DMS153 (cell line): Measurements from ENCODE around the gene YWHAH.

Source experiments
- DNase-seq: peaks from one replicate; lab custom pipeline; 2025; lab: John Stamatoyannopoulos, UW

YWHAH gene

GRCh38 chr22:31923136-31923535 is 21.2 kb upstream of the YWHAH start:
- no peak for DNase-seq

DNA sequence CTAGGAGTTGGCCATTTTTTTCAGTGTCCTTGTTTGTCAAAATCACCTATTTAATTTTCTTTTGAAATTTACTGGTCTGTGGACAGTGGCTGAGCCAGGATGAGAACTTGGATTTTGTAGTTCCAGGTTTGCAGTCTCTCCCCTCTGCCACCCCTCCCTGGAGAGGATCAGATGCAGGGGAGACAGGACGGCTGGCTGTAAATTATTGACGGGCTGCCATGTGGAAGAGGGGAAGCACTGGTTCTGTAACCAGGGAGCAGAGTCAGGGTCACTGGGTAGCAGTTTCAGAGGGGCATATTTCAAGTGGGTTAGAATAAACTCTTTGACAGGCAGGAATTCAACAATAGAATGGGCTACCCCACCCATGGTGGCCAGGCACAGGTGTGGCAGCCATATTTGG is 20.6 kb upstream of the YWHAH start:
- no peak for DNase-seq

DNA sequence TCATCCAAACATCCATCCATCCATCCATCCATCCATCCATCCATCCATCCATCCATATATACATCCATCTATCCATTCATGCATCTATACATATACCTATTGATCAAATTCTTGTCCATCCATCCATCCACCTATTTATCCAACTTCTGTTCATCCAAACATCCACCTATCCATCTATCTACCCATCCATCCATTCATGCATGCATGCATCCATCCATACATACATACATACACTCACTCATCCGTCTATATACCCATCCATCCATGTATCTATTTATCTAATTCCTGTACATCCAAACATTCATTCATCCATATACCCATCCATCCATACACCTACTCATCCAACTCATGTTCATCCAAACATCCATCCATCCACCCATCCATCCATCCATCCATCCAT is 19.3 kb upstream of the YWHAH start:
- no peak for DNase-seq

DNA sequence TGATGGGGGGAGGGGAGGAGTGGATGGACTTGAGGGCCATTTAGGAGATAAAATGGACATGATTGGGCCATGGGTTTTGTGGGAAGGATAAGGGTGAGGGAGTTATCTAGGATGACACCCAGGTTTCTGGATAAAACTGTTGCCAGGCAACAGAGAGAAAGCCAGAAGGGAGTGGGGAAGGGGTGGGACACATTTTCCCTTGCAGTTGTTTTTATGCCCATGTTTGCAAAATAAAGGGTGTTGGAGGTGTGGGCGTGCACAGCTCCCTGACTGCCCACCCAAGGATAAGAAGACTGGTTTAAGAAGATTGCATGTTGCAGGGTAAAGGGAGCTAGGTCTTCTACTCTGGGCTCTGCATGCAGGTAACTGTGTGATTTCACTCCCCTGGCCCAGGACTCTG is 18.3 kb upstream of the YWHAH start:
- DNase-seq: no peak

DNA sequence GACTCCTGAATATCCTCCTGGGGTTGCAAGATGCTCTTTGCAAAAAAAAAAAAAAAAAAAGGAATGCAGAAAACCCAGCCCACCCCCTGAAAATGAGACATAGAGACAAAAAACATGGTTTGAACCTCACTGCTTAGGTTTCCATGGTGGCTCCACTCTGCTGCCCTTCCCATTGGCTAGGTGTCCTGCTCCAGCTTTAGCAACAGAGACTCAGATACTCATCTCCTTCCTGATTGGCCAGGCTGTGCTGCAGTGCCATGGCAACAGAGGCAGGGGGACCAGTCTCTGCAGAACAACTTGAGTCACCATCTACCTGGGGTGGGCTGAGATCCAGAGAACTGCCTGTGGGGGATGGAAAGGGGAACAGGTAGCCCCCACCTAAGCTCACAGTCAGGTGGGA is 17.4 kb upstream of the YWHAH start:
- DNase-seq: no peak

DNA sequence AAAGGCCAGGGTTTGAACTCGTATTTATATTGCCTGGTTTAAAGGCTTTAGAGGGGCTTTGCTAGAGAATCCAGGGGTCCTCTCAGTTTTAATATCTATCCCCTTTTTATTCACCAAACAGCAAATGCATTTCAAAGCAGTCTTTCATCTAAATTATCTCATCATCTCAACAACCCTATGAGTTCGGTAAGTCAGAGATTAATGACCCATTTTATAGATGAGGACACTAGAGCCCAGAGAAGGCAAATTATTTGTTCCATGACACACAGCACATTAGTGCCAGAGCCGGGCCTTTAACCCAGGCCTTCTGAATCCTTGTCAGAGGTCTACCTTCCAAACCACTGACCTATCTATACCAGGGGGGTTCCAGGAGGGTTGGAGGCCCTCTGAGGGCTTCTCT is 16.8 kb upstream of the YWHAH start:
- DNase-seq: no peak

DNA sequence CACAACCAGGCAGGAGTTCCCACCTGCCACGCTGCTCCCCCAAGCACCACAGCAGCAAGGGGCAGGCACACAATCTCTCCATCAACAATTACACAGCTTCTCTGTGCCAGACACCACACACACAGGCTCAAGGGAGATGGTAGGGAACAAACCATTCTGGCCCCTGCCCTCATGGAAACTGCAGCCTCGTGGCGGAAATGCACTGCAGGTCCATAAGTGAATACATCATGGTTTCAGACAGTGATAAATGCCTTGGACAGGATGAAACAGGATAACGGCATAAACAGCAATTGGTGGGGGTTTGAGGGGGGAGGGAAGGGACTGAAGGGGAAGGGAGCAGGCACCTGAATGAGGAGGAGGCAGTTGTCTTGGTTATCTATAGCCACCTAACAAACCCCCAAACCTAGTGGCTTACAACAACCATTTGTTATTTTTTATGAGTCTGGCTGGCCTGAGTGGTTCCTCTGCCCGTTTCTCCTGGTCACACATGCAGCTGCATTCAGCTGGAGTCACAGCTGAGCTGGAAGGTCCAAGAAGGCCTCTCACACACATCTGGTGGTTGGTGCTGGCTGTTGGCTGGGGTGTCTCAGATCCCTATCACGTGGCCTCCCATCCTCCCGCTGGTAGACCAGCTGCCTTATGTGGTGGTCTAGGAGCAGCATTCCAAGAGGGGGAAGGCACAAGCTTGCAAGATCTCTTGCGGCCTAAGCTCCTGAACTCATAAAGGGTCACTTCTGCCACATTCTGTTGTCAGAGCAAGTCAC is 15.0 kb upstream of the YWHAH start:
- no peak for DNase-seq

DNA sequence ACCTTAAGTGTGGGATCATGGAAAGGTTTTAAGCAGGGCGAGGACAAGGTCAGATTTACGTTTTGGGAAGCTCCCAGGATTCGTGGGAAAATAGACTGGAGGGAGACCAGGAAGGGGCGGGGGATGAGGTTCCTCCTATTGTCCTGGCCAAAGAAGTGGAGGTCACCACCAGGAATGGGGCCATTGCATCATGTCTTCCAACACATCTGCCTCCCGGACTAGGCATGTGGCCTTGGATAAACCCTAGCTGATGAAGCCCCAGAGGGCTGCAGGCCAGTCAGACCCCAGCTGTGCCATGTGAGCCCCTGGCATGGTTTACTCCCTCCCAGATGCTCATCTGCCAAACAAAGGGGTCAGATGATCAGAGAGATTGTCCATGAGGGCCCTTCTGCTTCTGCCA is 11.5 kb upstream of the YWHAH start:
- DNase-seq: no peak

DNA sequence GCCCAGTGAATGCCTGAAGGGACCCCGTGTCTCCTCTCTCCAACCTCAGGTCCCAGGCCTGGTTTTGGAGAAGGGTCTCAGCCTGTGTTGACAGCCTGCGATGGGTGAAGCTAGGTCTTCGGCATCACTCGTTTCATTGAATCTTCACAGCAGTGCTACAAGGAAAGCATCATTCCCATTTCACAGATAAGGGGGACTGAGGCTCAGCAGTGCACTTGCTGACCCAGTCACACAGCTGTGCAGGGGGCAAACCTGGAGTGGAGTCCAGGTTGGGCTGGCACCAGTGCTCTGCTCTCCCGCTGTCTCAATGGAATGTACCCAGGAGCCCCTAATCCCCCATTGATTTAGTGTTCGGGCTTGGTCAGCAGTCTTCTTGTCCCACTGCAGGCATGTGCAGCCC is 10.9 kb upstream of the YWHAH start:
- DNase-seq: no peak

GRCh38 chr22:31933816-31934482 is 10.4 kb upstream of the YWHAH start:
- no peak for DNase-seq

DNA sequence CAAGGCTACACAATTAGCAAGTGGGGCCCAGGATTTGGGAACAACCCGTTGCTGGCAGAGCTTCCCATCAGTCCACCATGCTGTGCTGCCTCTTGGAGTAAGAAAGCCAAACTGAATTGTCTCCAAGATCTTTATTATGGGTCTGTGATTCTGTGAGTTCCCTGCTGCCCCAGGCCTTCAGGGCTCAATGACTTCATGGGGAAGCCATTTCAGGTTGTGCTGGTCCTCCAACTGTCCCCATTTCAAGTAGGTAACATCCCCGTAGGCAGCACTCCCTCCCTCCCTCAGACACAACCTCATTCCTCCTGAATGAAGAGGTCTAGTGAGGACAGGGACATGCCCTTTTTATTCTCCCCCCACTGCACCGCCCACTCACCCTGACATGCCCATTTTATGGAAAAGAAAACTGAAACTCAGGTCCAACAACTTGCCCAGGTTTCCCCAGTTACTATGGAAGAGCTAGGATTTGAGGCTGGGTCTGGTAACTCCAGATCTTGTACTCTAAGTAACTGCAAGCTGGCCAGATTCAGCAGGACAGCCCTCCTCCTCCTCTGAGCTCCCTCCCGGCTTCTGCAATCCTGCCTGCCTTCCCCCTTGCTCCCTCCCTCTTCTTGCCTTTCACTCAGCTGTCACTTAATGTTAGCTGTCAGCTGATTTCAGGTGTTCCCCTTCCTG is 8.2 kb upstream of the YWHAH start:
- no peak for DNase-seq

- DNase-seq: no peak
These were observed 7.0 kb upstream of the YWHAH start for GRCh38 chr22:31937341-31937740.

DNA sequence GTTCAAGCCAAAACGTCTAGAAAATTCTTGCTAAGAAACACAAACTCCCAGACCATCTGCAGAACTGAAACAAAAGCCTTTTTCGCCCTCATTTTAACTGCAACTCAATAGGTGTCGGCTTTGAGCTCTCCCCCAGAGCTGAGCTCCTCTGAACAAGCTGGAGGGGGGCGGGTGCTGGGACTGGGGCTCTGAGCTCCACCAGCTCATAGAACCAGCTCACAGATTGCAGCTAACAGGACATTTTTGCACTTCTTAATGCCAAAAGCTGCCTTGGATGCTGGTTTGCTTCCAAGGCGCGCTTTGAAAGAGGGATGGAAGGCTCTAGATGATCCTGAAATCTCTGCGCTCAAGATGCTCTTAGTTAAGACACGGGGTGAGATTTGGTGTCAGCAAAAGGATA is 6.0 kb upstream of the YWHAH start:
- DNase-seq: no peak

- no peak for DNase-seq
These were observed 3.8 kb upstream of the YWHAH start for GRCh38 chr22:31940506-31940905.

DNA sequence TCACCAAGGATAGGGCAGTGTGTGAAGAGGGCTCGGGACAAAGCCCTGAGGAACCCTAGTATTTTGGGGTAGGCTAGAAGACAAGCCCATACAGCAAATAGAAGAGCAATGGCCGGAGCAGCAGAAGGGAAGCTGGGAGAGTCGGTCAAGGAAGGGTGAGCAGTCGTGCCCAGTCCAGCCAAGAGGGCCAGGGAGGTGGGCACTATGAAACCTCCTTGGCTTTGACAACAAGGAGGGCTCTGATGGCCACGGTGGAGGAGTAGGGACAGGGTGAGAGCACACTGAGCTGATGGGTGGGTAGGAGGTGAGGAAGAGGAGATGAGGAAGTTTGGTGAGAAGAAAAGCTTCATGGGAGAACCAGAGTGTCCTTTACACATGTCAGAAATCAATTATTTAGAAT is 2.2 kb upstream of the YWHAH start:
- DNase-seq: no peak

DNA sequence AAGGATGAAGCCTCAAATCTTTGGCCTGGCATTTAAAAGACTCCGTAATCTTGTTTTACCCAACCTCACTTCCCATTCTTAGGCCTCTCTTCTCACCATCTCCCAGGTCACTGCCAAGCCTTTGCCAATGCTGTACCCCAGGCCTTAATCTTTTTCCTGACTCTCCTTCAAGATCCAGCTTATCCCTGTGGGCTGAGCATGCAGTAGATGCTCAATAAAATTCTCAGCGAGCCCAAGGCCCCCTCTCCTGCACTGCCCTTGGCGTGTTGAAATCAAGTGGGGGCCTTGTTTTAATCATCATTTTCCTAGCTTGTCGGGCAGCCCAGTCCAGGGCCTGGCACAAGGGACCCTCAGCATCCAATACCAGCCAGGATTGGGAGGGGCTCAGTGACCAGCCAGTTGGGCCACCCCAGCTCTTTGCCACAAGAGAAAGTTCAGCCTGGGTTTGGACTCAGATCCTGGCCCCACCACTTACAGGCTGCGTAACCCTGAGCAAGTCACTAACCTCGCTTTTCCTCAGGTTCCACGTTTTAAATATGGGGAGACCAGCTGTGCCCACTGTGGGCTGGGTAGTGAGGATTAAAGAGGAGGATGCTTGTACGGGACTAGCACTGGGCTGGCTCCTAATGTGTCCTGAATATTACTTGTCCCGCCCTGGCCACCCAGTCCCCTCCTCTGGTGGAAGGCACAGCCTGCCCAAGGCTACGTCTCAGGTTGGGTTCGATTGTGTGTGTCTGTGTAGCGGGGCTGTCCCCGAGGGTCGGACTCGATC is 943 bp upstream of the YWHAH start:
- DNase-seq: no peak

- no peak for DNase-seq
These were observed 536 bp downstream of the YWHAH start for GRCh38 chr22:31944700-31945442.

DNA sequence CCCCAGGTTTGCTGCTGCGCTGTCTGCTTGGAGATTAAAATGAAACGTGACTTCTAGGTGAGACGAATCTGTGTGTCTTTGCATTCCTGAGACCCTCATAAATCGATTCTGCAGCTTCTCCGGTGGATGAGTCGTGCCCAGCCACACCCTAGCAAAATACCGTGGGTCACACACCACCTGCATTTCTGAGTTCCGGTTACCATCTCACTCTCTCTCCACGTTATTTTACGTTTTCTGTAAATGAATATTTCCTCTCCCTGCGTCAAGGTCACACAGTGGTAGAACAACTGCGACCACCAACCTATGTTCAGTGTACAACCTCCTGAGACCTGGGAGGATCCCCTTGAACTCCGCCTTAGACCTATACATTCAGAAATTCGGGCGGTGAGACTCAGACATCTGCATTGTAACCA is 1.1 kb downstream of the YWHAH start:
- DNase-seq: no peak

- DNase-seq: no peak
These were observed 1.8 kb downstream of the YWHAH start for GRCh38 chr22:31945971-31946680.

DNA sequence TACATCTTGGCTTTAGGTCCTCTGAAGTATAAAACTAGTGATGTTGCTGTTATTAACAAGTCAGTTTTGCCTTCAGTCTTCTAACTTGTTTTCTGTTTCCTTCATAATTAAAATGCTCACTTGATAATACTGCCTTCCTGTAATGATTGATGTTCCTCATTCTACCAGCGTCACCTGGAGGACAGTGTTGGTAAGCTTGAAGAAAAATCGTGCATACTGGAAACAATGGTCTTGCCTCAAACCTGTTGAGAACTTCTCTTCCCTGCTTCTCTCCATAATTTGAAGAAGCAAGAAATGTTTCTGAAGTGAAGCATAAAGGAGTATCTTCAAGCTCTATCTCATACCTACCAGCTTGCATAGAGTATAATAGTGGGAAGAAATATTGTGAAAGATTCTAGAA is 3.0 kb downstream of the YWHAH start:
- no peak for DNase-seq

- DNase-seq: no peak
These were observed 3.7 kb downstream of the YWHAH start for GRCh38 chr22:31948002-31948401.
